Suppressor macrophage (primary cell): Measurements from ENCODE around the gene PSMG3.

ENCODE experiments used
- DNase-seq, 4 experiments: peaks; one replicate each; pipeline ENCODE4 v3.0.0-alpha.2; 2020 to 2022

Gene PSMG3

GRCh38 chr7:1558181-1558811, 11.5 kb downstream of the PSMG3 start:
- DNase-seq = peak in 2 of 4 experiments; percentile 8 to 17

- DNase-seq = no peak
Observed at GRCh38 chr7:1557771-1558170, 12.1 kb downstream of the PSMG3 start.

GRCh38 chr7:1557006-1557405, 12.8 kb downstream of the PSMG3 start:
- DNase-seq = no peak

- DNase-seq = peak in 2 of 4 experiments; percentile 10 to 30
Observed at GRCh38 chr7:1555813-1556543, 13.9 kb downstream of the PSMG3 start, which contains the start of gene TMEM184A. TSS of gene TMEM184A (minus strand) at chr7:1556205. CDS start at chr7:1555484, 721 bp downstream.

GRCh38 chr7:1555046-1555812, 14.6 kb downstream of the PSMG3 start:
- DNase-seq = no peak

- no peak for DNase-seq
Observed at GRCh38 chr7:1554333-1555045, 15.3 kb downstream of the PSMG3 start.

- no peak for DNase-seq
Observed at GRCh38 chr7:1553512-1554210, 16.2 kb downstream of the PSMG3 start.

GRCh38 chr7:1552200-1552599, 17.6 kb downstream of the PSMG3 start:
- DNase-seq = no peak

- DNase-seq = no peak
Observed at GRCh38 chr7:1550846-1551155, 19.0 kb downstream of the PSMG3 start.

- DNase-seq = no peak
Observed at GRCh38 chr7:1550005-1550845, 19.6 kb downstream of the PSMG3 start.

GRCh38 chr7:1549357-1550004, 20.4 kb downstream of the PSMG3 start:
- DNase-seq = no peak

GRCh38 chr7:1548944-1549343, 20.9 kb downstream of the PSMG3 start:
- no peak for DNase-seq

GRCh38 chr7:1548438-1548831, 21.4 kb downstream of the PSMG3 start:
- peak; percentile 28 to 67 (median 59) for DNase-seq

GRCh38 chr7:1547777-1548437, 21.9 kb downstream of the PSMG3 start:
- no peak for DNase-seq

- no peak for DNase-seq
Observed at GRCh38 chr7:1546909-1547776, 22.7 kb downstream of the PSMG3 start.

GRCh38 chr7:1546274-1546908, 23.4 kb downstream of the PSMG3 start:
- DNase-seq = no peak

GRCh38 chr7:1545417-1546246, 24.2 kb downstream of the PSMG3 start:
- peak in 1 of 4 experiments; percentile 14 for DNase-seq
